HepG2 (cell line): ENCODE data around the gene SRD5A1. TPM values are rescaled to one million over a fixed set of nuclear protein-coding genes. Genes with fewer than 3 reads are reported as not detected.

Experiments used
- ARNTL ChIP-seq: sonication (generic); formaldehyde crosslinking; IDR thresholded peaks from 2 replicates; pipeline ENCODE4 v1.4.0; 2020; ENCODE audit warnings: mild to moderate bottlenecking, missing genetic modification reagents
- CSRNP1 ChIP-seq: sonication (generic); formaldehyde crosslinking; IDR thresholded peaks from 2 replicates; pipeline ENCODE4 v1.8.1; 2023; ENCODE audit warnings: mild to moderate bottlenecking, missing genetic modification reagents
- DR1 ChIP-seq: sonication (generic); formaldehyde crosslinking; IDR thresholded peaks from 2 replicates; pipeline ENCODE4 v1.8.0; 2021; ENCODE audit warnings: mild to moderate bottlenecking, missing genetic modification reagents, inconsistent platforms
- ETV5 ChIP-seq: IDR thresholded peaks from 2 replicates; pipeline ENCODE4 v1.6.1; 2018; ENCODE audit warnings: missing biosample characterization, missing genetic modification reagents, inconsistent platforms, borderline replicate concordance
- GTF2F1 ChIP-seq: fragments of 150-350 bp; IDR thresholded peaks from 2 replicates; pipeline ENCODE4 v1.6.1; 2014; ENCODE audit warnings: low read length
- JUNB ChIP-seq: sonication (generic); formaldehyde crosslinking; IDR thresholded peaks from 2 replicates; pipeline ENCODE4 v1.8.0; 2022; ENCODE audit warnings: missing genetic modification reagents, mild to moderate bottlenecking, borderline replicate concordance
- KDM5B ChIP-seq: sonication (generic); formaldehyde crosslinking; IDR thresholded peaks from 2 replicates; pipeline ENCODE4 v1.4.0; 2020; ENCODE audit warnings: missing genetic modification reagents, mild to moderate bottlenecking, borderline replicate concordance
- MAX ChIP-seq: IDR thresholded peaks from 2 replicates; pipeline ENCODE4 v1.6.1; 2012; ENCODE audit warnings: inconsistent platforms
- NKX3-1 ChIP-seq: sonication (generic); formaldehyde crosslinking; IDR thresholded peaks from 2 replicates; pipeline ENCODE4 v1.5.0; 2020; ENCODE audit warnings: missing genetic modification reagents
- NR2F6 ChIP-seq, 2 experiments: IDR thresholded peaks; 2 replicates each; pipeline ENCODE4 v1.6.1; 2016; ENCODE audit warnings: antibody characterized with exemption in 1 of 2, mild to moderate bottlenecking in 1 of 2
- PREB ChIP-seq: sonication (generic); formaldehyde crosslinking; IDR thresholded peaks from 2 replicates; pipeline ENCODE4 v1.4.0; 2020; ENCODE audit warnings: missing genetic modification reagents
- REXO4 ChIP-seq: sonication (generic); formaldehyde crosslinking; IDR thresholded peaks from 2 replicates; pipeline ENCODE4 v1.8.0; 2022; ENCODE audit warnings: missing genetic modification reagents, mild to moderate bottlenecking, borderline replicate concordance
- SP5 ChIP-seq: IDR thresholded peaks from 2 replicates; pipeline ENCODE4 v1.6.1; 2016; ENCODE audit warnings: low read depth, borderline replicate concordance
- TCF7 ChIP-seq: sonication (generic); IDR thresholded peaks from 2 replicates; pipeline ENCODE4 v1.6.1; 2016; ENCODE audit warnings: antibody characterized with exemption, low read depth
- TFAP4 ChIP-seq: sonication (generic); IDR thresholded peaks from 2 replicates; pipeline ENCODE4 v1.6.1; 2016; ENCODE audit warnings: low read depth, borderline replicate concordance
- UBTF ChIP-seq: sonication (generic); formaldehyde crosslinking; IDR thresholded peaks from 2 replicates; pipeline ENCODE4 v1.4.0; 2020; ENCODE audit warnings: mild to moderate bottlenecking, missing genetic modification reagents
- YEATS2 ChIP-seq: sonication (generic); formaldehyde crosslinking; IDR thresholded peaks from 2 replicates; pipeline ENCODE4 v1.4.0; 2020; ENCODE audit warnings: missing genetic modification reagents, borderline replicate concordance
- ZFP62 ChIP-seq: sonication (generic); formaldehyde crosslinking; IDR thresholded peaks from 2 replicates; pipeline ENCODE4 v1.4.0; 2020; ENCODE audit warnings: missing genetic modification reagents
- ZNF460 ChIP-seq: sonication (generic); formaldehyde crosslinking; IDR thresholded peaks from 2 replicates; pipeline ENCODE4 v1.5.1; 2020; ENCODE audit warnings: missing genetic modification reagents, mild to moderate bottlenecking, borderline replicate concordance
- ZNF547 ChIP-seq: sonication (generic); formaldehyde crosslinking; IDR thresholded peaks from 2 replicates; pipeline ENCODE4 v1.5.1; 2020; ENCODE audit warnings: mild to moderate bottlenecking, missing genetic modification reagents
- ZNF549 ChIP-seq: sonication (generic); formaldehyde crosslinking; IDR thresholded peaks from 2 replicates; pipeline ENCODE4 v1.5.0; 2020; ENCODE audit warnings: missing genetic modification reagents
- ZNF629 ChIP-seq: sonication (generic); formaldehyde crosslinking; conservative IDR thresholded peaks from 2 replicates; pipeline ENCODE4 v1.5.0; 2020; ENCODE audit warnings: missing genetic modification reagents
- ZNF747 ChIP-seq: sonication (generic); formaldehyde crosslinking; IDR thresholded peaks from 2 replicates; pipeline ENCODE4 v1.8.1; 2023; ENCODE audit warnings: missing genetic modification reagents, mild to moderate bottlenecking, borderline replicate concordance
- ZNF883 ChIP-seq: sonication (generic); formaldehyde crosslinking; IDR thresholded peaks from 2 replicates; pipeline ENCODE4 v1.5.1; 2020; ENCODE audit warnings: mild to moderate bottlenecking, missing genetic modification reagents; ENCODE audit errors: not compliant biosample characterization
- ZSCAN12 ChIP-seq: sonication (generic); formaldehyde crosslinking; IDR thresholded peaks from 2 replicates; pipeline ENCODE4 v1.9.0; 2021; ENCODE audit warnings: mild to moderate bottlenecking, missing genetic modification reagents
- polyA plus RNA-seq, 8 experiments: library from polyadenylated mRNA; depleted of rRNA in 3 of 8; stranded (reverse) in 7 of 8; unstranded in 1 of 8; fragments of >200 nt; fragmentation: Illumina TruSeq in 4 of 8; extraction: Trizol in 4 of 8; gene quantifications; 2 replicates each; pipeline versions ENCODE4 v1.2.1 to v1.2.3, GENCODE V29; 2011 to 2016; ENCODE audit warnings: low read depth in 4 of 8, missing spikeins in 1 of 8, mixed read lengths in 1 of 8; ENCODE audit not compliant: insufficient read depth in 1 of 8
- total RNA-seq, 5 experiments: library from RNA; depleted of rRNA; stranded (reverse); fragments of >200 nt; fragmentation: Illumina TruSeq; extraction: Trizol; gene quantifications; 2 replicates each; pipeline ENCODE4 v1.2.3, GENCODE V29; 2016; ENCODE audit warnings: low read depth in 1 of 5

Gene SRD5A1
- total and polyA plus RNA-seq, 2 of the 13 experiments (the other 11 are each of a cell fraction or from before 2014, with no cell fraction given), result 6.1 to 9.9 TPM

- TF ChIP-seq PREB (no peak), REXO4 (CRISPR knock-in tag) (no peak; the same call in 1 of the 2 replicates), NR2F6 (IDR thresholded peaks at IDR 0.05) (no peak), NR2F6 (CRISPR knock-in tag; IDR thresholded peaks at IDR 0.05) (0 out of 2 replicates have a peak, but pooled peaks have one; percentile 12), ZNF629 (no peak), GTF2F1 (no peak), TCF7 (no peak), TFAP4 (0 out of 2 replicates have a peak, but pooled peaks have one; percentile 3), CSRNP1 (0 out of 2 replicates have a peak, but pooled peaks have one; percentile 49), ZNF747 (CRISPR knock-in tag) (peak; percentile 82), ZNF547 (peak; percentile 99), DR1 (CRISPR knock-in tag) (no peak), ZNF460 (CRISPR knock-in tag) (no peak; the same call in 1 of the 2 replicates), MAX (peak; percentile 99), YEATS2 (0 out of 2 replicates have a peak, but pooled peaks have one; percentile 8), SP5 (peak; percentile 70), ZNF549 (CRISPR knock-in tag) (no peak), ARNTL (CRISPR knock-in tag) (peak; percentile 96), UBTF (CRISPR knock-in tag) (peak; percentile 80), ZFP62 (no peak), ZSCAN12 (CRISPR knock-in tag) (peak; percentile 22), ZNF883 (CRISPR knock-in tag) (peak; percentile 96), ETV5 (CRISPR knock-in tag) (peak; percentile 53; the same call in 1 of the 2 replicates), KDM5B (CRISPR knock-in tag) (peak; percentile 99), NKX3-1 (CRISPR knock-in tag) (peak; percentile 82; the same call in 1 of the 2 replicates), JUNB (no peak)
Observed at GRCh38 chr5:6712577-6713273, 79.5 kb downstream of the SRD5A1 start (continued).
